GM19463 (cell line): Measurements from ENCODE around the gene DNAJC13.

Source experiments
- ATAC-seq: cut with Tn5 transposase; IDR thresholded peaks from one replicate; pipeline ENCODE4 v1.9.1; 2021; ENCODE audit warnings: mild to moderate bottlenecking, moderate library complexity; ENCODE audit not compliant: unreplicated experiment

Gene DNAJC13

GRCh38 chr3:132587401-132587800 is 170.1 kb downstream of the DNAJC13 start:
- no peak for ATAC-seq
